ENCODE data around the gene TBC1D16.

DNA sequence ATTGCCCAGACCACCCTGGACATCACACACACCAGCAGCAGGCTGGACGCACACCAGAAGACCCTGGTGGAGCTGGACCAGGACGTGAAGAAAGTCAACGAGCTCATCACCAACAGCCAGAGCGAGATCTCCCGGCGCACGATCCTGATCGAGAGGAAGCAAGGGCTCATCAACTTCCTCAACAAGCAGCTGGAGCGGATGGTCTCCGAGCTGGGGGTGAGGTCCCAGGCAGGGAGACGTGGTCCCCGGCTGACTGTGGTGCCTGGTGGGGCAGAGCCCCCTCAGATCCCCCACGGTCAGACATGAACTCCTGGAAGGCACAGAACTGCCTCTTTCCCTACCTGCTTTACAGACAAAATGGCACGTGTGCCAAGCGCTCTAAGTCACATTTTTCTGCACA lies 49.1 kb upstream of the TBC1D16 start:
- TF ChIP-seq POLR2AphosphoS5 (IDR thresholded peaks at IDR 0.05; ENCODE audit: low read depth, low read length): no peak
- TF ChIP-seq TAF1 (IDR thresholded peaks at IDR 0.05; ENCODE audit: low read depth, low read length): no peak
- no peak for TF ChIP-seq POLR2A (IDR thresholded peaks at IDR 0.05; ENCODE audit: low read depth, low read length)

Measured in GM12891 (cell line).